ENCODE results near the gene STK4. TPM values are rescaled to one million over a fixed set of nuclear protein-coding genes. Genes with fewer than 3 reads are reported as not detected.

Gene STK4
- total and polyA plus RNA-seq, 12 donors = 7.1 to 39.3 (median 28.0) TPM

- Histone ChIP-seq H3K9me3 (replicated peaks in 1 of 3) (no peaks in the 10 kb centered on the region), H3K4me1 (replicated peaks in 1 of 2) (peaks cover 26 to 41% of the 10 kb centered on the region in 2 donors), H3K27me3 (no peaks in the 10 kb centered on the region), H3K36me3 (replicated peaks in 1 of 2) (peaks cover 0 to 12% of the 10 kb centered on the region in 2 donors), H3K27ac (peak overlapping the region in 4 of 5 donors; percentile 15 to 66 (median 51)), H3K4me3 (no peak overlapping the region)
- intact Hi-C loops (cut with DNase I) = no loop called here
- peak; percentile 43 to 83 (median 77) for DNase-seq
- TF ChIP-seq CTCF (IDR thresholded peaks at IDR 0.05) (peak in 1 of 6 experiments; percentile 12), POLR2A (IDR thresholded peaks at IDR 0.05) (no peak)
- 76 to 80% (median 78%) methylated on average over 6 of the region's 6 CpGs for WGBS, 4 donors
These were observed 104.8 kb downstream of the STK4 start for GRCh38 chr20:45070932-45071632.

- H3K4me3 ChIP-seq = no peak overlapping the region
- TF ChIP-seq CTCF (IDR thresholded peaks at IDR 0.05) = no peak
- TF ChIP-seq POLR2A (IDR thresholded peaks at IDR 0.05) = no peak
- H3K27ac ChIP-seq = peak overlapping the region in 1 of 5 donors; percentile 50
- no peaks in the 10 kb centered on the region for H3K27me3 ChIP-seq
- intact Hi-C loops (cut with DNase I) = no loop called here
- H3K9me3 ChIP-seq (replicated peaks in 1 of 3) = no peaks in the 10 kb centered on the region
- peaks cover 26 to 41% of the 10 kb centered on the region in 2 donors for H3K4me1 ChIP-seq (replicated peaks in 1 of 2)
- no peak for DNase-seq
- WGBS, 4 donors = 71 to 100% (median 85%) methylated on average over 1 of the region's 1 CpG
- H3K36me3 ChIP-seq (replicated peaks in 1 of 2) = peaks cover 0 to 16% of the 10 kb centered on the region in 2 donors
These were observed 105.8 kb downstream of the STK4 start for GRCh38 chr20:45072066-45072465.

GRCh38 chr20:45073221-45073620, 106.9 kb downstream of the STK4 start:
- Histone ChIP-seq H3K4me3 (no peak overlapping the region), H3K4me1 (replicated peaks in 1 of 2) (peaks cover 20 to 31% of the 10 kb centered on the region in 2 donors), H3K36me3 (replicated peaks in 1 of 2) (peaks cover 0 to 19% of the 10 kb centered on the region in 2 donors), H3K27me3 (no peaks in the 10 kb centered on the region), H3K27ac (no peak overlapping the region), H3K9me3 (replicated peaks in 1 of 3) (no peaks in the 10 kb centered on the region)
- no peak for TF ChIP-seq POLR2A (IDR thresholded peaks at IDR 0.05)
- intact Hi-C loops (cut with DNase I) = no loop called here
- 91 to 96% (median 94%) methylated on average over 3 of the region's 3 CpGs for WGBS, 4 donors
- no peak for DNase-seq

GRCh38 chr20:45077559-45077958, 111.2 kb downstream of the STK4 start:
- Histone ChIP-seq H3K27me3 (no peaks in the 10 kb centered on the region), H3K9me3 (replicated peaks in 1 of 3) (no peaks in the 10 kb centered on the region), H3K4me1 (replicated peaks in 1 of 2) (no peaks in the 10 kb centered on the region), H3K4me3 (no peak overlapping the region), H3K27ac (no peak overlapping the region), H3K36me3 (replicated peaks in 1 of 2) (peaks cover 0 to 26% of the 10 kb centered on the region in 2 donors)
- DNase-seq = no peak
- TF ChIP-seq POLR2A (IDR thresholded peaks at IDR 0.05) (no peak), CTCF (IDR thresholded peaks at IDR 0.05) (no peak)
- WGBS, 4 donors = 79 to 98% (median 91%) methylated on average over 3 of the region's 3 CpGs
- intact Hi-C loops (cut with DNase I) = no loop called here

Data from adrenal gland (tissue), 12 donors.